T-cell (primary cell): ENCODE data around the gene GPR62. TPM values are rescaled to one million over a fixed set of nuclear protein-coding genes. Genes with fewer than 3 reads are reported as not detected.
"Not testable (repeated sequence)": the region's sequence is repeated elsewhere in the genome, so short reads cannot be mapped to it uniquely, and the experiment has no call there.

ENCODE experiments used
- ATAC-seq, 4 experiments: fragments of 200-7000 bp in 3 of 4; fragments of 150-1000 bp in 1 of 4; cut with Tn5 transposase; replicated peaks in 1 of 4; 1 replicate in 3 of 4; 2 replicates in 1 of 4; pipeline ENCODE4 v1.10.0; 2021; ENCODE audit warnings: moderate library complexity in 3 of 4, mild to moderate bottlenecking in 2 of 4, moderate number of reproducible peaks in 1 of 4
- CTCF ChIA-PET, 2 donors: fragments of 300-600 bp; sonication (Branson Sonifier 250); formaldehyde crosslinking; loops; one replicate each; lab custom pipeline; 2022; ENCODE audit warnings: antibody characterized with exemption in 2 of 2; lab: Charles Lee
- POLR2A ChIA-PET, 2 donors: fragments of 300-600 bp; sonication (Branson Sonifier 250); formaldehyde crosslinking; loops; one replicate each; lab custom pipeline; 2022; ENCODE audit warnings: antibody characterized with exemption in 2 of 2; lab: Charles Lee
- DNase-seq, 35 experiments: peaks; one replicate each; pipeline versions ENCODE4 v3.0.0 to v3.0.0-alpha.2; 2013 to 2023
- H3K27ac ChIP-seq: one replicate; pipeline ENCODE4 v1.5.1; 2013; ENCODE audit warnings: low read length
- H3K27me3 ChIP-seq, 2 experiments: replicated peaks in 1 of 2; 1 replicate in 1 of 2; 2 replicates in 1 of 2; pipeline versions ENCODE4 v1.6.1 to v1.7.0; 2013; ENCODE audit warnings: low read length in 1 of 2, mixed read lengths in 1 of 2; ENCODE audit not compliant: control insufficient read depth in 2 of 2, insufficient read depth in 2 of 2; ENCODE audit errors: extremely low read depth in 1 of 2
- H3K36me3 ChIP-seq, 2 donors: 1 replicate in 1 of 2; 2 replicates in 1 of 2; pipeline versions ENCODE4 v1.6.1 to v1.7.0; 2013; ENCODE audit warnings: low read length in 1 of 2; ENCODE audit not compliant: control insufficient read depth in 2 of 2, insufficient read depth in 1 of 2; ENCODE audit errors: extremely low read depth in 1 of 2
- H3K4me1 ChIP-seq, 2 experiments: 1 replicate in 1 of 2; 2 replicates in 1 of 2; pipeline versions ENCODE4 v1.6.1 to v1.7.0; 2013; ENCODE audit warnings: low read length in 2 of 2, mixed read lengths in 1 of 2; ENCODE audit not compliant: insufficient read depth in 2 of 2, control insufficient read depth in 1 of 2; ENCODE audit errors: extremely low read depth in 1 of 2
- H3K4me3 ChIP-seq, 2 donors: 1 replicate in 1 of 2; 2 replicates in 1 of 2; pipeline versions ENCODE4 v1.5.1 to v1.7.0; 2013; ENCODE audit warnings: mild to moderate bottlenecking in 2 of 2, low read length in 1 of 2, moderate library complexity in 1 of 2; ENCODE audit not compliant: control insufficient read depth in 1 of 2; ENCODE audit errors: extremely low read depth in 1 of 2
- H3K9me3 ChIP-seq: 2 replicates; pipeline ENCODE4 v1.7.0; 2013
- H3K27ac Mint-ChIP-seq, 2 donors: one replicate each; pipeline ENCODE4 v1.8.0; 2020 to 2021; ENCODE audit warnings: mild to moderate bottlenecking in 2 of 2, mixed read lengths in 2 of 2
- H3K27me3 Mint-ChIP-seq, 2 donors: one replicate each; pipeline ENCODE4 v1.8.0; 2021 to 2022; ENCODE audit warnings: mixed read lengths in 2 of 2
- H3K36me3 Mint-ChIP-seq: one replicate; pipeline ENCODE4 v1.8.0; 2021; ENCODE audit warnings: mixed read lengths
- H3K4me1 Mint-ChIP-seq, 3 donors: one replicate each; pipeline ENCODE4 v1.8.0; 2020 to 2022; ENCODE audit warnings: mixed read lengths in 3 of 3, mild to moderate bottlenecking in 1 of 3
- H3K4me3 Mint-ChIP-seq, 3 donors: one replicate each; pipeline ENCODE4 v1.8.0; 2020 to 2022; ENCODE audit warnings: mild to moderate bottlenecking in 3 of 3, mixed read lengths in 3 of 3, moderate library complexity in 3 of 3
- H3K9me3 Mint-ChIP-seq, 3 donors: one replicate each; pipeline ENCODE4 v1.8.0; 2020 to 2022; ENCODE audit warnings: mixed read lengths in 3 of 3
- WGBS: methylation state at CpG from one replicate; pipeline ENCODE4 v1.1.5; 2013; ENCODE audit warnings: missing lambda C conversion rate; ENCODE audit not compliant: insufficient coverage; 5-methylcytosine and 5-hydroxymethylcytosine counted together
- total RNA-seq, 35 experiments: library from RNA in 6 of 35; stranded (reverse) in 6 of 35; fragments of 120-200 nt in 1 of 35; gene quantifications; one replicate each; pipeline versions ENCODE4 v1.2.1 to v1.2.4 and lab custom pipeline; 2013 to 2026

The GPR62 gene
- total RNA-seq, 5 donors from 2014 or later (not counting 1 experiment from before 2014, with no cell fraction given), result not detected

GRCh38 chr3:51928981-51929380 lies 26.2 kb upstream of the GPR62 start:
- H3K27me3 Mint-ChIP-seq, H3K27ac ChIP-seq, POLR2A ChIA-PET, H3K4me1 ChIP-seq, H3K27me3 ChIP-seq, H3K27ac Mint-ChIP-seq, DNase-seq, H3K9me3 ChIP-seq, ATAC-seq, H3K4me3 Mint-ChIP-seq, H3K9me3 Mint-ChIP-seq, CTCF ChIA-PET, H3K36me3 Mint-ChIP-seq, H3K4me1 Mint-ChIP-seq, H3K4me3 ChIP-seq: not testable (repeated sequence)
- peaks cover 0 to 14% of the 10 kb centered on the region in 2 donors for H3K36me3 ChIP-seq
- 79% methylated on average over 3 of the region's 3 CpGs for WGBS

- CTCF ChIA-PET, result no interaction called here
- no peak overlapping the region for H3K4me3 Mint-ChIP-seq
- no peak for ATAC-seq
These were observed 25.7 kb upstream of the GPR62 start for GRCh38 chr3:51929420-51930003.

GRCh38 chr3:51930439-51930838 lies 24.7 kb upstream of the GPR62 start:
- Mint-ChIP-seq H3K36me3 (peaks cover 19% of the 10 kb centered on the region), H3K4me1 (no peaks in the 10 kb centered on the region), H3K27ac (no peak overlapping the region), H3K9me3 (no peaks in the 10 kb centered on the region), H3K27me3 (no peaks in the 10 kb centered on the region), H3K4me3 (no peak overlapping the region)
- Histone ChIP-seq H3K27me3 (no peaks in the 10 kb centered on the region), H3K27ac (no peak overlapping the region), H3K4me1 (no peaks in the 10 kb centered on the region), H3K4me3 (no peak overlapping the region), H3K9me3 (no peaks in the 10 kb centered on the region), H3K36me3 (peaks cover 1 to 28% of the 10 kb centered on the region in 2 donors)
- no peak for DNase-seq
- ChIA-PET CTCF (no interaction called here), POLR2A (interaction anchor here in 1 of 2 donors (0.7 kb wide), 1 partner anchor 56 kb away, joined by 5 read pairs; no protein-coding TSS in a partner anchor)
- ATAC-seq, result no peak
- WGBS, result 100% methylated on average over 1 of the region's 1 CpG

More at GRCh38 chr3:51929420-51930003, 25.7 kb upstream of the GPR62 start:
- no peak for DNase-seq
- POLR2A ChIA-PET, result no interaction called here
- 60% methylated on average over 3 of the region's 5 CpGs for WGBS
- Histone ChIP-seq H3K4me3 (no peak overlapping the region), H3K9me3 (no peaks in the 10 kb centered on the region), H3K4me1 (no peaks in the 10 kb centered on the region), H3K27ac (no peak overlapping the region), H3K36me3 (peaks cover 0 to 19% of the 10 kb centered on the region in 2 donors), H3K27me3 (no peaks in the 10 kb centered on the region)
- Mint-ChIP-seq H3K9me3 (no peaks in the 10 kb centered on the region), H3K4me1 (no peaks in the 10 kb centered on the region), H3K36me3 (peaks cover 13% of the 10 kb centered on the region), H3K27me3 (no peaks in the 10 kb centered on the region), H3K27ac (no peak overlapping the region)

- H3K4me3 ChIP-seq, result no peak overlapping the region
- H3K9me3 ChIP-seq, result no peaks in the 10 kb centered on the region
- CTCF ChIA-PET, result no interaction called here
- DNase-seq (no peak), ATAC-seq (no peak)
- Mint-ChIP-seq H3K4me3 (no peak overlapping the region), H3K27ac (no peak overlapping the region), H3K27me3 (no peaks in the 10 kb centered on the region), H3K9me3 (no peaks in the 10 kb centered on the region), H3K36me3 (peaks cover 27% of the 10 kb centered on the region), H3K4me1 (no peaks in the 10 kb centered on the region)
- H3K27me3 ChIP-seq, result no peaks in the 10 kb centered on the region
- POLR2A ChIA-PET, result no interaction called here
- H3K27ac ChIP-seq, result no peak overlapping the region
- 100% methylated on average over 3 of the region's 6 CpGs for WGBS
- peaks cover 12 to 42% of the 10 kb centered on the region in 2 donors for H3K36me3 ChIP-seq
- no peaks in the 10 kb centered on the region for H3K4me1 ChIP-seq
These were observed 23.4 kb upstream of the GPR62 start for GRCh38 chr3:51931756-51932155.

GRCh38 chr3:51932471-51933370 lies 22.5 kb upstream of the GPR62 start:
- Histone ChIP-seq H3K36me3 (peaks cover 22 to 51% of the 10 kb centered on the region in 2 donors), H3K4me1 (peaks cover 0 to under 1% of the 10 kb centered on the region in 2 experiments), H3K4me3 (no peak overlapping the region), H3K9me3 (no peaks in the 10 kb centered on the region), H3K27ac (no peak overlapping the region), H3K27me3 (no peaks in the 10 kb centered on the region)
- no peak for DNase-seq
- Mint-ChIP-seq H3K9me3 (no peaks in the 10 kb centered on the region), H3K27ac (no peak overlapping the region), H3K4me1 (no peaks in the 10 kb centered on the region), H3K36me3 (peaks cover 37% of the 10 kb centered on the region), H3K27me3 (no peaks in the 10 kb centered on the region), H3K4me3 (no peak overlapping the region)
- no peak for ATAC-seq
- ChIA-PET CTCF (interaction anchor here in 1 of 2 donors (0.6 to 1.0 kb wide), 2 partner anchors 188 to 381 kb away, joined by 4 to 6 read pairs; no protein-coding TSS in a partner anchor), POLR2A (no interaction called here)
- WGBS, result 94% methylated on average over 8 of the region's 15 CpGs

GRCh38 chr3:51933471-51934138 lies 21.6 kb upstream of the GPR62 start:
- 94% methylated on average over 9 of the region's 13 CpGs for WGBS
- POLR2A ChIA-PET, result no interaction called here
- peaks cover 43% of the 10 kb centered on the region for H3K36me3 Mint-ChIP-seq

More at GRCh38 chr3:51933471-51934138, 21.6 kb upstream of the GPR62 start:
- Mint-ChIP-seq H3K27ac (no peak overlapping the region), H3K4me1 (no peaks in the 10 kb centered on the region), H3K4me3 (no peak overlapping the region), H3K9me3 (no peaks in the 10 kb centered on the region), H3K27me3 (no peaks in the 10 kb centered on the region)
- no peak for ATAC-seq
- CTCF ChIA-PET, result interaction anchor here in 1 of 2 donors (0.6 kb wide), 1 partner anchor 381 kb away, joined by 6 read pairs; no protein-coding TSS in a partner anchor
- H3K27ac ChIP-seq, result no peak overlapping the region
- H3K36me3 ChIP-seq, result peaks cover 30 to 60% of the 10 kb centered on the region in 2 donors
- DNase-seq, result no peak
- H3K9me3 ChIP-seq, result no peaks in the 10 kb centered on the region
- peaks cover 0 to 3% of the 10 kb centered on the region in 2 experiments for H3K4me1 ChIP-seq
- H3K4me3 ChIP-seq, result no peak overlapping the region
- no peaks in the 10 kb centered on the region for H3K27me3 ChIP-seq
